ENCODE results near the gene TRDN.
"Not testable (repeated sequence)": the region's sequence is repeated elsewhere in the genome, so short reads cannot be mapped to it uniquely, and the experiment has no call there.

The TRDN gene

DNA sequence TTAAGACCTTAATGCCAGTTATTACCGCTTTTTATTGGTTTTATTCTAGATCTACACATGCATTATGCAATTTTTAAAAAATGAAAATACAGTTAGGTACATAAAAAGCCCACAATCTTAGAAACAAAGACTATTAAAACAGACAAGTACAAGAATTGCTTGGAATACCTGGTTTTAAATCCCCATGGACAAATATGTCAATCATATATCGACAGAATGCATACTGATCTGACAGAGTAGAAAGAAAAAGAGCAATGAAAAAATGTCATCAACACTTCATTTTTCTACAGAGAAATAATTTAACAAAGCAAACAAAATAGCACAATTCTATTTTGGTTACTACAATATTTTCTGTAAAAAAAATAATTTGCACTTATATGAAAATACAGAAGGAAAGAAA is 139.7 kb downstream of the TRDN start:
- no peak for DNase-seq

DNA sequence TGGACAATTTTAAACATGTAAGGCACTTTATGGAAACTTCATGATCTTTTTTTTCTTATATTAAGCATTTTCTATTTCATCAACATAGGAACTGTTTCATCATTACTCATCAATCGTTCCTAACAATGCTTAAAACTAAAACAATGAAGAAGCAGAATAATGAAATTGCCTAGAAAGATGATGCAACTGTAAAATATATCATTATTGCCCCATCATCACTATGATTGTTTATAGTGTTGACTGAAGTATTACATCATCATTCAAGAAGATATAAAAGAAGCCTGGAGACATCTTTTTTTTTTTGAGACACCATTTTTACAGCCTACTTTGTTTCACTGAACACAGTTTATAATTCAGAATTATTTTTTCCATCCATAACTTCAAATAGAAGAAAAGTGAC is 147.2 kb downstream of the TRDN start:
- no peak for DNase-seq

- DNase-seq: no peak
Observed at GRCh38 chr6:123480986-123481385, 155.8 kb downstream of the TRDN start.

- not testable (repeated sequence) for DNase-seq
Observed at GRCh38 chr6:123472025-123472702, 164.6 kb downstream of the TRDN start.

GRCh38 chr6:123467392-123467791 is 169.4 kb downstream of the TRDN start:
- DNase-seq: no peak

- no peak for DNase-seq
Observed at GRCh38 chr6:123462152-123462551, 174.6 kb downstream of the TRDN start.

GRCh38 chr6:123458218-123458617 is 178.5 kb downstream of the TRDN start:
- no peak for DNase-seq

DNA sequence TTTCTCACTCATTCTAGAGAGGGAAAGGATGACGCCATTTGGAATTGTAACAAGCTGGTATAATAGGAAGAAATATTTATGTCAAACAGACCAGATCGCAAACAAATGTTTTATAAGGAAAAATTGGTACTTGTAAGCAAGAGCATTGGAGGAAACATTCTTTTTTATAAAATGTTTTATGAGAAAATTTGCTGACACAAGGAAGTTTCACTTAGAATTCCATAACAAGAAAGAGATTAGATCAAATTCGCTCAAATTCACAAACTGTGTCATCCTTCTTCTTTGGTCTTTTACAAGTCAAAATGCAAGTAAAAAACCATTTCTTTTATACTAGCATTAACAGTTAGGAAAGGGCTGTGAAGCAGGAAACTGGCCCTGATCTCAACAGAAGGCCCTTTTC is 179.9 kb downstream of the TRDN start:
- DNase-seq: no peak

DNA sequence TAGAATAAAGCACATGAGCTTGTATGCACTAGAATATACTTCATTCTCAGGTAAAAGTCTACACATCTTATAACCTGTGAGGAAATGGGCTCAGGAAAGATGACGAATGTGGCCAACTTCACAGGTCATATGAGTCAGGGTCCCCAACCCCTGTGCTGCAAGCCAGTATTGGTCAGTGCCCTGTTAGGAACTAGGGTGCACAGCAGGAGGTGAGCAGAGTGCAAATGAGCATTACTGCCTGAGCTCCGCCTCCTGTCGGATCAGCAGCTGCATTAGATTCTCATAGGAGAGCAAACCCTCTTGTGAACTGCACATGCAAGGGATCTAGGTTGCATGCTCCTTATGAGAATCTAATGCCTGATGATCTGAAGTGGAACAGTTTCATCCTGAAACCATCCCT is 182.3 kb downstream of the TRDN start:
- DNase-seq: no peak

DNA sequence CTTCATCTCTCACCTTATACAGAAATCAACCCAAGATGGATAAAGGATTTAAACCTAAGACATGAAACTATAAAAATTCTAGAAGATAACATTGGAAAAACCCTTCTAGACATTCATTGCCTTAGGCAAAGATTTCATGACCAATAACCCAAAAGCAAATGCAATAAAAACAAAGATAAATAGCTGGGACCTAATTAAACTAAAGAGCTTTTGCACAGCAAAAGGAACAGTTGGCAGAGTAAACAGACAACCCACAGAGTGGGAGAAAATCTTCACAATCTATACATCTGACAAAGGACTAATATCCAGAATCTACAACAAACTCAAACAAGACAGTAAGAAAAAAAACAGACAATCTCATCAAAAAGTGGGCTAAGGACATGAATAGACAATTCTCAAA is 183.7 kb downstream of the TRDN start:
- not testable (repeated sequence) for DNase-seq

DNA sequence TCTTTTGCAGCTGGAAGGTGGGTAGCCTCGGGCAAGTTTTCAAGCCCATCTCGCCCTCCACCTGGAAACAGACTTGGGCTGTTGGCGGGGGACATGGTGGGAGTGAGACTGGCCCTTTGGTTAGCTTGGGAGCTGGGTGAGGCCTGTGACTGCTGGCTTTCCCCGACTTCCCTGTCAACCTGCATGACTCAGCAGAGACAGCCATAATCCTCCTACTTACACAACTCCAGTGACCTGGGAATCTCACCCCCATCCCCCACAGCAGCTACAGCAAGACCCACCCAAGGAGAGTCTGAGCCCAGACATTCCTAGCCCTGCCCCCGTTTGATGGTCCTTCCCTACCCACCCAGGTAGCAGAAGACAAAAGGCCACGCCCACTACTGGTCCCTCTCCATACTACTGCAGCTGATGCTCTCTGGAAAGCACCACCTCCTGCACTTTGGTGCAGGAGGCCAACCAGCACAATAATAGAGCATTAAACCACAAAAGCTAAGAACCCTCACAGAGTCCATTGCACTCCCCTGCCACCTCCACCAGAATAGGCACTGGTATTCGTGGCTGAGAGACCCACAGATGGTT is 188.4 kb downstream of the TRDN start:
- no peak for DNase-seq

DNA sequence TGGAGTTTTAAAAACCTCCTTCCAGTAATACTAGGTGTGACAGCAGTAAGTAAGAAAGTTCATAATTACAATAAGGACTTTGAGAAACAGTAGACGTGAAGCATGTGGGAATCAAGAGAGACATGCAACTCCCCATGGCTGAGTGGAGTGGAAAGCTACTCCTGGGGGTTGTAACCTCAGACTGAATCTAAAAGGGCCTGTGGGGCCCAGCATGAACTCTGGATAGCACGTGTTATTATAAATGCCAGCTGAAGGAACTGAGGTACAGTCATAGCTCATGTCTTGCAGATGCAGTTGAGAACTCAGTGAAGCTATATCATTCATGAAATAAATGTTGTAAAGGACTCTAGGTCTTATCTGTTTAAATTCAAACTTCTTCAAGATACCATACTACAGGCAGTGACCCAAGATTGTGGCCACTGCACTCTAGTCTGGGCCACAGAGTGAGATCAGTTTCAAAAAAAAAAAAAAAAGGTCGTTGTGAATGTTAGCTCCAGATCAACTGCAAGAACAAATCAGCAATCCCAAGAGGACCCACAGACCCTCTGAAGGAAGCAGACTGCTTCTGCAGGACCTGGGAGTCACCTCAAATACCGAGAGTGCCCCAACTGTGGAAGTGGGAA is 189.3 kb downstream of the TRDN start:
- no peak for DNase-seq

DNA sequence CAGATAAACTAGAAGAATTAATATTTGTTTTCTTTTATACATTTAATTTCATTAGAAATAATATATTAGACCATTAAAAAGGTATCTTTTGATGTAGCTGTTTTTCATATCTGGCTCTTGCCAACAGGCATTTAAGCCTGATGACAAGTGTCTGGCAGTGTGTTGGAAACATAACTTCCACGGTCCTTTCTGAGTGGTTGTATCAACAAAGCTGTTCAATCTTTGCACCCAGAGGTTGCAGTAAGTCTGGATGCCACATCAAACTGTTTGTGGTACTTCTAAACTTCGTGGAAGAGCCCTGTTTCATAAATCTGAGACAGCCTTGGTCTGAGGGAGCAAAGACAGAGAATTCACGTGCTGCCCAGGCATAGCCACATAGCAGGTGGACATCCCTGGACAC is 197.4 kb downstream of the TRDN start:
- no peak for DNase-seq

DNA sequence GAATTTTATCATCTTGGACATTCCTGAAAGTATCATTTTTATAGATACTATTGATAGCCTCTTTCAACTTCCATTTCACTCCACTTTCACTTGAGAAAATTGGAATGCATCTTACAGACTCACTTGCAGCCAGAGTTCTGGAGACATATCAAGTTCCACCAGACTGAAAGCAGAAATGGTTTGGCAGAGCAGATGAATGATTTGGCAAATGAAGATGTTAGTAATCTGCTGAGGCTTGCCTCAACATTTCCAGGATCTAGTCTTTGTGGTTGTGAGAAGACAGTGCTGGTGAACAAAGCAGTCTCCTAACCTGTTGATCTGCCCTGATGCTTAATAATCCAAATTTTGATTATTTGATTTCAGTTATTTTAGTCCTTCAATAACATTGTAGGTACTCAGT is 202.6 kb downstream of the TRDN start:
- DNase-seq: no peak

GRCh38 chr6:123430970-123431369 is 205.8 kb downstream of the TRDN start:
- no peak for DNase-seq

- DNase-seq: no peak
Observed at GRCh38 chr6:123427008-123427407, 209.7 kb downstream of the TRDN start.

DNA sequence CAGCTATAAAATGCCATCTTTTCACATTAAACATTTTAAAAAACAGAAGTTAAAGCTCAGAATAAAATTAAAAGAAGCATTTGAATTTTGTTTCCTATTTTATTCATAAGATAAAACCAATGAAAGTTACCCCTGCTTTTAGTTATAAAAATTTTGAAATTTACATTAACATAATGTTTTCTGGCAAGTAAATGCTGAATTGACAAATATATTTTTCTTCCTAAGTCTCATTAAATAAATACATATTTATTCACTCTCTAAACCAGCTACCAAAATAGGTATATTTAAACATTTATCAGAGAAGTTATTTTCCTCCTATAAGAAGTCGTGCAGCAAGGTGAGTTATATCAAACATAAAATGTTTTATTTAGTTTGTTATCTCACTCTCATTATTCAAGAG is 213.6 kb downstream of the TRDN start:
- DNase-seq: no peak

DNA sequence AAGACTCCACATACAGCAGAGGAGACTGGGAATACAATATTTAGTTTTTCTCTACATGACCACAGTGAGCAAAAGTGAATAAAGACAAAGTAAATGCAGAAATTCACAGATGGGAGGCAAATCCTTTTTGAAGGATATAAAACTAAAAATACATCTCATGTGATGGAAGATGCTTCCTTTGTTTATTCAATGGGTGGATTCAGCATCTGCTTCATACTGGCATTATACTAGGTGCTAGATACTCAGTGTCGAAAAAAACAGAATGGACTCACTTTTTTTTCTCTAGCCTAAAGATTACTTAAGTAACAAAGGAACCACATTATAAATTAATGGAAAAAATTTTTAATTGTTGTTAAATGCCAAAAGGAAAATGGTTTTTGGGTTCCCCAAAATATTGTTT is 216.2 kb downstream of the TRDN start:
- DNase-seq: no peak

DNA sequence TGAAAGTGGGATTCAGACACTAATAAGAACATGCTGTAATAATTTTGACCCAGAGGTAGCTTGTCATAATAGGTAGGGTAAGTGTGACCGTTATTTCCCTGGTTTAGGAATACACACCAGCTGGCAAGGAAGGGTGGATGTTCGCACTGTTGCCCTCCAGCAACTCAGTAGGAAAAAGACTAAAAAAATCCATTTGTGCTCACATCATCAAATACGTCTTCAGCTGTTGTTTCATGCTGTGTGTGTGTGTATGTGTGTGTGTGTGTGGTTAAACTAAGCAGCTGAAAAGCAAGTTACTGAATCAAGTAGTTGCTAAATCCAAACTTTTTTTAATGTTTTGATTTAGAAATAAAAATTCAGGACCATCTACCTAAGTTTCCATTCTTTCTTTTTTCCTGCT is 218.7 kb downstream of the TRDN start:
- DNase-seq: no peak

DNA sequence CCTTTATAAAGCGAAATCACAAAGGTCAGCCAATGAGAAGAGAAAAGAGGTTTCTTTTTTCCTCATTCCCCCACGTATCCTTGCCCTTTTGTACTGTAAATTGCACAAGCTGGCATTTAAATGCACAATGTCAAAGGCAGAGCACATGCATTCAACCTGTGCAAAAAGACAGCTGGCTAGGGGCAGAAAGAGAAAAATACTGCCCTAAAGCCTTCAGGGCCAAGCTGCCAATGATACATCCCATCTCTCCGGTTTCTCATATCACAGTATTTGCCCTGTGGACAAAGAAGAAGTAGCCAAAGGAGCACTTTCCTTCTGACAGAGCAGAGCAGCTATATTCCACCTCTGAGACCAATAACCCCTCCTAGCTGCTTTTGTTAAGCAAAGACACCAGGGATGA is 219.2 kb downstream of the TRDN start:
- DNase-seq: no peak

- DNase-seq: peak; percentile 6
Observed at GRCh38 chr6:123415844-123416468, 220.8 kb downstream of the TRDN start.

DNA sequence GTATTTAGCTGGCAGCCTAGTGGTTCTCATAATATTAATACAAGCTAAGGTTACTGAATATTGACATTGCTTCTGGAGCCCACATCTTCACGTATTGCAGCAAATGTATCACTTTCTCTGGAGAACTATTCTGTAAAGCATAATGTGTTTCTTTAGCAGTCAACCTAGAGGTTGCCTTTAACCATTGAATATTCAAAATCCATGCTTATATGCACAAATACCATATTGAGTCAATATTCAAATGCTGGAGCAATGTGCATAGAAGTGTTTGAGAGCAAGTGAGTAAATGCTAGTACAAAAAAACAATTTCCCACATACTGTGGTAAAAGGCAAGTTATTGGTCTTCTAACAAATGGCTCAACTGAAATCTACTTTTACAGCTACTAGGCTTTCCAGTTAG is 231.8 kb downstream of the TRDN start:
- DNase-seq: no peak

- no peak for DNase-seq
Observed at GRCh38 chr6:123402052-123402451, 234.7 kb downstream of the TRDN start.

- no peak for DNase-seq
Observed at GRCh38 chr6:123398072-123398471, 238.7 kb downstream of the TRDN start.

All from NK-92 treated with Interleukin-12 subunit alpha and Interleukin-12 subunit beta, amount 100 ng/mL, for 24 hours (cell line).